HL-60 (cell line): ENCODE measurements around the gene PFDN4.

ENCODE experiments used
- DNase-seq, 2 experiments: peaks; one replicate each; pipeline ENCODE4 v3.0.0-alpha.2; 2010 to 2020; ENCODE audit warnings: low read depth in 1 of 2, low spot score in 1 of 2
- H3K27ac ChIP-seq: fragments of 250-450 bp; sonication (Bioruptor Pico); replicated peaks from 2 replicates; pipeline ENCODE4 v1.5.1; 2020; ENCODE audit warnings: mild to moderate bottlenecking, moderate library complexity
- H3K27me3 ChIP-seq: fragments of 250-450 bp; sonication (Bioruptor Pico); 2 replicates; pipeline ENCODE4 v1.5.1; 2021; ENCODE audit warnings: mild to moderate bottlenecking, moderate library complexity; ENCODE audit not compliant: insufficient read depth, poor library complexity, severe bottlenecking
- H3K4me3 ChIP-seq: replicated peaks from 2 replicates; pipeline ENCODE4 v1.5.1; 2011; ENCODE audit warnings: mild to moderate bottlenecking, control low read depth, low read length; ENCODE audit not compliant: insufficient read depth
- CTCF ChIP-seq: IDR thresholded peaks from one replicate; pipeline ENCODE4 v1.5.1; 2011; ENCODE audit warnings: low read length, control low read depth, inconsistent platforms; ENCODE audit not compliant: insufficient read depth
- GABPA ChIP-seq: IDR thresholded peaks from 2 replicates; pipeline ENCODE4 v1.6.1; 2012; ENCODE audit warnings: low read depth
- POLR2AphosphoS5 ChIP-seq: IDR thresholded peaks from 2 replicates; pipeline ENCODE4 v1.6.1; 2012; ENCODE audit warnings: low read depth
- REST ChIP-seq: IDR thresholded peaks from 2 replicates; pipeline ENCODE4 v1.6.1; 2012; ENCODE audit warnings: low read depth; ENCODE audit not compliant: insufficient replicate concordance
- SPI1 ChIP-seq: IDR thresholded peaks from 2 replicates; pipeline ENCODE4 v1.6.1; 2012; ENCODE audit warnings: low read depth, mild to moderate bottlenecking, borderline replicate concordance

PFDN4 gene

GRCh38 chr20:54194724-54195438 lies 13.0 kb upstream of the PFDN4 start:
- TF ChIP-seq REST, result no peak
- TF ChIP-seq GABPA, result no peak
- DNase-seq, result no peak
- Histone ChIP-seq H3K4me3 (no peak overlapping the region), H3K27me3 (no peaks in the 10 kb centered on the region), H3K27ac (no peak overlapping the region)

GRCh38 chr20:54195483-54196472 lies 12.1 kb upstream of the PFDN4 start:
- H3K27me3 ChIP-seq, result no peaks in the 10 kb centered on the region
- H3K27ac ChIP-seq, result no peak overlapping the region
- H3K4me3 ChIP-seq, result no peak overlapping the region
- DNase-seq, result no peak
- TF ChIP-seq CTCF (no peak), GABPA (no peak), REST (no peak), POLR2AphosphoS5 (no peak)

GRCh38 chr20:54197621-54198604 lies 10.0 kb upstream of the PFDN4 start:
- Histone ChIP-seq H3K27me3 (no peaks in the 10 kb centered on the region), H3K4me3 (no peak overlapping the region), H3K27ac (no peak overlapping the region)
- TF ChIP-seq CTCF, result no peak
- no peak for DNase-seq

- no peaks in the 10 kb centered on the region for H3K27me3 ChIP-seq
- no peak for TF ChIP-seq POLR2AphosphoS5
- TF ChIP-seq REST, result no peak
- no peak for TF ChIP-seq CTCF
- no peak for TF ChIP-seq GABPA
- TF ChIP-seq SPI1, result no peak
- H3K4me3 ChIP-seq, result no peak overlapping the region
- DNase-seq, result no peak
- H3K27ac ChIP-seq, result no peak overlapping the region
Measured at GRCh38 chr20:54199283-54199682, 8.6 kb upstream of the PFDN4 start.
